Measurements from ENCODE around the gene NOP56.

Gene NOP56

DNA sequence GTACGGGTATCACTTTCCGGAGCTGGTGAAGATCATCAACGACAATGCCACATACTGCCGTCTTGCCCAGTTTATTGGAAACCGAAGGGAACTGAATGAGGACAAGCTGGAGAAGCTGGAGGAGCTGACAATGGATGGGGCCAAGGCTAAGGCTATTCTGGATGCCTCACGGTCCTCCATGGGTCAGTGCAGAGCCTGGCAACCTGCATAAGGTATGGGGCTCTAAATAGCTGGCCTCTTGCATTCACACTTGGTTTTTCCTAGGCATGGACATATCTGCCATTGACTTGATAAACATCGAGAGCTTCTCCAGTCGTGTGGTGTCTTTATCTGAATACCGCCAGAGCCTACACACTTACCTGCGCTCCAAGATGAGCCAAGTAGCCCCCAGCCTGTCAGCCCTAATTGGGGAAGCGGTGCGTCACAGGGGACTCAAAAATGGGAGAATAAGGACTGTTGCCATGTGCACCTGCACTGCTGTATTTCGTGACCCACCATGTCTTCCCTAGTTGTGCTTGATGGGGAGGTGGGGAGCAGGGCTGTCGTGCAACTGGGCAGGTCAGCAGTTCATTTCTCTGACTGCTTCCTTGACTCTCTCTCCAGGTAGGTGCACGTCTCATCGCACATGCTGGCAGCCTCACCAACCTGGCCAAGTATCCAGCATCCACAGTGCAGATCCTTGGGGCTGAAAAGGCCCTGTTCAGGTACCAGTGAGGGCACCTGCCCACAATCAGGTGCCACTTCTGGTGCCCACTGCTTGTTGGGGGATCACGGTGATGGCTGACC, 3.1 kb downstream of the NOP56 start:
- no peak for FAIRE-seq
- TF ChIP-seq POLR2A (IDR thresholded peaks at IDR 0.05; ENCODE audit: low read depth, low read length) (peak; percentile 59), PAX5 (IDR thresholded peaks at IDR 0.05; ENCODE audit: insufficient read depth, low read length, severe bottlenecking) (no peak), SPI1 (IDR thresholded peaks at IDR 0.05; ENCODE audit: low read depth, low read length) (no peak)
- DNase-seq (ENCODE audit: insufficient read length, low spot score), result no peak

DNA sequence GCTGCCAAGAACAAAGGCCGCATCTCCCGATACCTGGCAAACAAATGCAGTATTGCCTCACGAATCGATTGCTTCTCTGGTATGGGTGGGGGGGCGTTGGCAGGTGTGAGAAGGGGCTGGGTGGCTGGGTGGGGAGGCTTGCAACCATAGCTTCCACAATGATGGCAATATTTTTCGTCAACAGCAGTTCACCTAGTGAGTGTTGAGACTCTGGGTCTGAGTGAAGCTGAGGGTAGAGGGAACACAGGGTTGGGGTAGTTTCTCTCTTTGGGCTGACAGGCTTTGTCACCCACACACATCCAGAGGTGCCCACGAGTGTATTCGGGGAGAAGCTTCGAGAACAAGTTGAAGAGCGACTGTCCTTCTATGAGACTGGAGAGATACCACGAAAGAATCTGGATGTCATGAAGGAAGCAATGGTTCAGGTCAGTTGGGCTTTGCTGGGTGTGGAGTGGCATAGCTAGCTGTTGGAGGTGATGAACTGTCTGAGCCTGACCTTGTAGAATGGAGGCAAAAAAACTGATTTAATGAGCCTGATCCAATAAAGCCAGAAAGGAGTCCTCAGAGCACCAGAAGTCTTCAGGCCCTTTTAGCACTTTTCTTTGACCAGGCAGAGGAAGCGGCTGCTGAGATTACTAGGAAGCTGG, 4.2 kb downstream of the NOP56 start:
- no peak for FAIRE-seq
- DNase-seq (ENCODE audit: insufficient read length, low spot score), result no peak
- TF ChIP-seq PAX5 (IDR thresholded peaks at IDR 0.05; ENCODE audit: insufficient read depth, low read length, severe bottlenecking) (no peak), POLR2A (IDR thresholded peaks at IDR 0.05; ENCODE audit: low read depth, low read length) (no peak), POLR2AphosphoS5 (IDR thresholded peaks at IDR 0.05; ENCODE audit: low read depth, low read length) (no peak), TAF1 (IDR thresholded peaks at IDR 0.05; ENCODE audit: low read depth, low read length) (no peak), POU2F2 (IDR thresholded peaks at IDR 0.05; ENCODE audit: low read depth, low read length) (peak; percentile 28; the same call in 1 of the 2 replicates), SPI1 (IDR thresholded peaks at IDR 0.05; ENCODE audit: low read depth, low read length) (no peak)

DNA sequence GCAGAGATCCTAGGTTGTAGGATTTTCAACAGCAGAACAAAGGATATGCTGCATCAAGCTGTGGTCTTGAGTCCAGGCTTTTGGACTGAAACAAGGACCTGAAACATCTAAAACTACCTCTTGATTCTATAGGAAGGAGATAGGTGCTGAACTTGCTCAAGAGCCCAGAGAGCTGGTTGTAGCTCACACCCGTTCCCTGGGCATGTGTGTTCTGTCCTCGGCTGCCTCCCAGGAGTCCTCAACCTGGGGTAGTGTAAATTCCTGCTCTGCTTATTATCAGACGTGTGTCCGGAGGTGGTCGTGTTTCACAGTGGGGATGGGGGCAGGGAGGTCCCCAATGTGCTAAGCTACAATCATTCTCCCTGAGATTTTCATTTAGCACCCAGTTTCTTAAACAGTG, 4.8 kb downstream of the NOP56 start:
- TF ChIP-seq PAX5 (IDR thresholded peaks at IDR 0.05; ENCODE audit: insufficient read depth, low read length, severe bottlenecking) (no peak), POLR2A (IDR thresholded peaks at IDR 0.05; ENCODE audit: low read depth, low read length) (no peak; the same call in none of the 2 replicates), TAF1 (IDR thresholded peaks at IDR 0.05; ENCODE audit: low read depth, low read length) (no peak), POLR2AphosphoS5 (IDR thresholded peaks at IDR 0.05; ENCODE audit: low read depth, low read length) (peak; percentile 59; the same call in 1 of the 2 replicates)
- no peak for FAIRE-seq
- DNase-seq (ENCODE audit: insufficient read length, low spot score), result no peak

DNA sequence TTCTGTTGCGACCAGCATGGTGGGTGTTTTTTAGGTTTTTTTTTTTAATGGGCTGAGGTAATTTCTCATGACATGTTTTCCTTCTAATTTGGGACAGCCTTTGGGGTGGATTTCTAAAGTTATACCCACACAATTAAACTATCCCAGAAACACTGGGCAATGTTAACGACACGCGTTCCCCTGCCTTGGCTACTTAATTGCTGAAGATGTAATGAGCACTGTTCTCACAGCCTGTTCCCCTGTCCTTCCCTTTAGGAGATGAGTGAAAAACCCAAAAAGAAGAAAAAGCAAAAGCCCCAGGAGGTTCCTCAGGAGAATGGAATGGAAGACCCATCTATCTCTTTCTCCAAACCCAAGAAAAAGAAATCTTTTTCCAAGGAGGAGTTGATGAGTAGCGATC, 5.2 kb downstream of the NOP56 start:
- no peak for FAIRE-seq
- no peak for DNase-seq (ENCODE audit: insufficient read length, low spot score)
- no peak for TF ChIP-seq TAF1 (IDR thresholded peaks at IDR 0.05; ENCODE audit: low read depth, low read length)
- no peak for TF ChIP-seq POLR2A (IDR thresholded peaks at IDR 0.05; ENCODE audit: low read depth, low read length)
- TF ChIP-seq SPI1 (IDR thresholded peaks at IDR 0.05; ENCODE audit: low read depth, low read length), result no peak
- no peak for TF ChIP-seq POU2F2 (IDR thresholded peaks at IDR 0.05; ENCODE audit: low read depth, low read length)
- no peak for TF ChIP-seq POLR2AphosphoS5 (IDR thresholded peaks at IDR 0.05; ENCODE audit: low read depth, low read length)
- TF ChIP-seq PAX5 (IDR thresholded peaks at IDR 0.05; ENCODE audit: insufficient read depth, low read length, severe bottlenecking), result no peak

DNA sequence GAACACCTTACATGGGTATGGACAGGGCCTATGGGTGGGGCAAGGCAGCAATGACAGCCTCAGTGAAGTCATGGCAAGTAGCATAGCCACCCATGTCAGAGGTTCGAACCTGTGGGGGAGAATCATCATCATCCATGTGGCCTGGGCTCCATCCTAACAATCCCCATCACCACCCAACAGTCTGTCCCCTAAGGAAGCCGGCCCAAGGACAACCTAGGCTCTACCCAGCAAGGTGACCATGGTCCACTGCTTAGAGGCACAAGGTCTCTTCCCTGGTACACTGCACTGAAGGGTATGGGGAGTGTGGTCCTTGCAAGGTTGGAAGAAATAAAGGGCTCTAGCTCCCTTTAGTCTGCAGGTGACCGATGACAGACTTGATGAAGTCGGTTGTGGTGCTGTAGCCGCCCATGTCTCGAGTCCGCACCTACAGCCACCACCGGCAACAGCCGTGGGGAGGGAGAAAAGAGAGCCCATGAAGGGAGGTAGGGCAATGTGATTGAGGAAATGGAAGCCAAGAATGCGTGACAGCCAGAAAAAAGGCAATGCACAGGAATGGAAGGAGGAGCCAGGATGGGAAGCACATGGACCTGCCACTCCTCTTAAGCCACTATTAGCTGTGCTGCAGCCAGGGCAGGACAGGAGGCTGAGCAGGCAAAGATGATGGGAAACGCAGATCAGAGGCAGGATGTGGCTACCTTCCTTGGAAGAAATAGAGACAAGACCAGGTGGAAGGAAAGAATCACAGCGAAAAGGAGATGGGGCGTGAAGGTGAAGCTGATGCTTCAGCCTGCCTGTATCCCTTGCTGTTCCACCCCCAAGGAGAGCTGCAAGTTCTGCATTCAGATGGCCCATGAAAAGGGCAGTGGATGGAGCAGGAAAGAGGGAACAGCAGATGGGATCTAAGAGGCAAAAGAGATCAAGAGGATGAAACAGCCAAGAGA, 6.3 kb downstream of the NOP56 start:
- FAIRE-seq, result peak; percentile 50
- no peak for DNase-seq (ENCODE audit: insufficient read length, low spot score)
- TF ChIP-seq POLR2AphosphoS5 (IDR thresholded peaks at IDR 0.05; ENCODE audit: low read depth, low read length) (peak; percentile 92), POU2F2 (IDR thresholded peaks at IDR 0.05; ENCODE audit: low read depth, low read length) (no peak; the same call in 1 of the 2 replicates), SPI1 (IDR thresholded peaks at IDR 0.05; ENCODE audit: low read depth, low read length) (no peak), TAF1 (IDR thresholded peaks at IDR 0.05; ENCODE audit: low read depth, low read length) (no peak), PAX5 (IDR thresholded peaks at IDR 0.05; ENCODE audit: insufficient read depth, low read length, severe bottlenecking) (no peak), POLR2A (IDR thresholded peaks at IDR 0.05; ENCODE audit: low read depth, low read length) (peak; percentile 84)

DNA sequence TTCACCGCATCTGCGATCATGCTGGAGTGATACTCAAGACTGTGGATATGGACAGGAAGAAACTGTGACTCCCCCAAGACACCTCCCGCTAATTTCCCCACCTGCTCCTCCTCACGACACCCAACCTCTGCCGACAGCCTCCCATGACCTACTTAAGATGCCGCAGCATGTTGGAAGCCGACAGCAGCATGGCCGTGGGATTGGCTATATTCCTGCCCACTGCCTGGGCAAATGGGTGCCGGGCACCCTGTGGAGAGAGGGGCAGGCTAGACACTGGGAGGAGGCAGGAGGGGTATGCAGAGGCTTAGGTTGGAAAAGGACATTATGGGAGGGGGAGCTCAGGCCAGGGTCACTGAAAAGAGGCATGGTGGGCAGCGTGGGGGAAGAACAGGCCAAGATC, 7.1 kb downstream of the NOP56 start:
- TF ChIP-seq POLR2A (IDR thresholded peaks at IDR 0.05; ENCODE audit: low read depth, low read length) (no peak), POU2F2 (IDR thresholded peaks at IDR 0.05; ENCODE audit: low read depth, low read length) (no peak), SPI1 (IDR thresholded peaks at IDR 0.05; ENCODE audit: low read depth, low read length) (no peak), POLR2AphosphoS5 (IDR thresholded peaks at IDR 0.05; ENCODE audit: low read depth, low read length) (no peak), PAX5 (IDR thresholded peaks at IDR 0.05; ENCODE audit: insufficient read depth, low read length, severe bottlenecking) (no peak), TAF1 (IDR thresholded peaks at IDR 0.05; ENCODE audit: low read depth, low read length) (no peak)
- DNase-seq (ENCODE audit: insufficient read length, low spot score), result no peak
- no peak for FAIRE-seq

DNA sequence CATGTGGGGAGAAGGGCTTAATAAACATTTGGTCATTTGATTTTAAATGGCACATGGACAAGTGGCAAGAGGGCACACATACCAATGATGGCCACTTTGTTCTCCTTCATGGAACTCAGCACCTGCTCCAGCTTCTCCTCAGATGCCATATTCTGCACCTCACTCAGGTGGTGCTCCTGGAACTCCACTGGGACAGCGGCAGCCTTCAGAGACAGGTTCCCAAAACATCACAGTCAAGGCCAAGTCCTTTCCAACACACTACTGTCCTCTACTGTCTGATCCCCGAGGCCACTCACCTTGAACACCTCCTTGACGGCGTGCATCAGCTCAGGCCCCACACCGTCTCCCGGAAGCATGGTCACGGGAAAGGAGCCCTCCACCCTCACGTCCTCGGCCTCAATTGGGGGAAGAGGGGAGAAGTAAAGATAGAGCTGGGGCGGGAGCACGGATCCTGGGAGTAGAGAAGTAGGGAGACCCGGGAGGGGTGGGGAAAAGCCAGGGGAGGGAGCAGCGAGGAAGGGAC, 11.0 kb downstream of the NOP56 start:
- DNase-seq (ENCODE audit: insufficient read length, low spot score), result no peak
- no peak for TF ChIP-seq TAF1 (IDR thresholded peaks at IDR 0.05; ENCODE audit: low read depth, low read length)
- no peak for TF ChIP-seq SPI1 (IDR thresholded peaks at IDR 0.05; ENCODE audit: low read depth, low read length)
- TF ChIP-seq PAX5 (IDR thresholded peaks at IDR 0.05; ENCODE audit: insufficient read depth, low read length, severe bottlenecking), result no peak
- TF ChIP-seq POU2F2 (IDR thresholded peaks at IDR 0.05; ENCODE audit: low read depth, low read length), result no peak
- no peak for TF ChIP-seq POLR2A (IDR thresholded peaks at IDR 0.05; ENCODE audit: low read depth, low read length)
- no peak for TF ChIP-seq POLR2AphosphoS5 (IDR thresholded peaks at IDR 0.05; ENCODE audit: low read depth, low read length)
- peak; percentile 65 for FAIRE-seq

DNA sequence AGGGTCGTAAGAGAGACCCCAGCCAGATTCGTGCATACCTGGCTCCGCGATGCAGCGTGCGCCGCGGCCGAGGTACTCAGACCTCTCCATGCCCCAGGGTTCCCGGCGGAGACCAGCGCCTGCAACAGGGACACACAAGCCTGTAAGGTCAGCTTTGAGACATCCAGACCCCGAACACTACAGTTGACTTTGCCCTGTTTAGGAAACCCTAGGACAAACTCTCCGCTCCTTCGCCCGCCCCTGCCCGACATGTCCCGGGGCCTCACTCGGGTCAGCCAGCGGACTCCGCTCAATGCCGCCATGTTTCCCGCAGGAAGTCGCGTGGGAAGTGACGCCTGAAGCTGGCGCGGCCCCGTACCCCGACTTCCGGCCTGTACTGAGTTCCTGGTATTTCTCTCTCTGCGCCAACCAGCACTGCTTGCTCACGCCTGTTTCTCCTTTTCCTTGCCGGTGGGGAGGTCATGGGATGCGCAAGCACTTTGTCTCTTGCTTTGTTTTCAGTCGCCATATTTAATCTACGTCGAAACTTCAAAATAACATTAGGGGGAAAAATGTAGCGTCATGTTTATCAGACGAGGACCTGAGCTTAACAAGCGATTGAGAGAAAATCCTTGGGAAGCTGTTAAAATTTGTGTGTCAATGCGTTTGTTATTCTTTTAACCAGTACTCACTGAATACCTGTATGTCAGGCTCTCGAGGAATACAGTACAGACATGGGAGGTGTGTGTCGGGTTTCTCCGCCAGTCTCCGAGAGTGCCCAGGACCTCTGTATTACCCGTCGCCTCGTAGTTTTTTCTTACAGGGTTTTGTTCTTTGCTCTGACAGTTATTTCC, 11.7 kb downstream of the NOP56 start, which contains the start of gene IDH3B:
IDH3B (minus strand) TSS at position 330 of the 833 bp plus-strand sequence; CDS start at position 302, 28 bp downstream.
- DNase-seq (ENCODE audit: insufficient read length, low spot score), result peak; percentile 85
- TF ChIP-seq POLR2AphosphoS5 (IDR thresholded peaks at IDR 0.05; ENCODE audit: low read depth, low read length) (peak; percentile 98), POU2F2 (IDR thresholded peaks at IDR 0.05; ENCODE audit: low read depth, low read length) (peak; percentile 86), POLR2A (IDR thresholded peaks at IDR 0.05; ENCODE audit: low read depth, low read length) (peak; percentile 97), SPI1 (IDR thresholded peaks at IDR 0.05; ENCODE audit: low read depth, low read length) (peak; percentile 55), PAX5 (IDR thresholded peaks at IDR 0.05; ENCODE audit: insufficient read depth, low read length, severe bottlenecking) (no peak), TAF1 (IDR thresholded peaks at IDR 0.05; ENCODE audit: low read depth, low read length) (peak; percentile 97)
- FAIRE-seq, result peak; percentile 96

Measured in GM12891 (cell line).